Epithelial cell of prostate (primary cell): ENCODE data around the gene RWDD2A.
A peak's percentile ranks its signal among the peaks of the same experiment; 100 is the strongest.

ENCODE experiments used
- DNase-seq: peaks from one replicate; pipeline ENCODE4 v3.0.0-alpha.2; 2011; ENCODE audit warnings: low read depth, low spot score
- H3K27ac ChIP-seq: fragments of 450-650 bp; 2 replicates; pipeline ENCODE4 v1.5.1; 2017; ENCODE audit warnings: mild to moderate bottlenecking

RWDD2A gene

DNA sequence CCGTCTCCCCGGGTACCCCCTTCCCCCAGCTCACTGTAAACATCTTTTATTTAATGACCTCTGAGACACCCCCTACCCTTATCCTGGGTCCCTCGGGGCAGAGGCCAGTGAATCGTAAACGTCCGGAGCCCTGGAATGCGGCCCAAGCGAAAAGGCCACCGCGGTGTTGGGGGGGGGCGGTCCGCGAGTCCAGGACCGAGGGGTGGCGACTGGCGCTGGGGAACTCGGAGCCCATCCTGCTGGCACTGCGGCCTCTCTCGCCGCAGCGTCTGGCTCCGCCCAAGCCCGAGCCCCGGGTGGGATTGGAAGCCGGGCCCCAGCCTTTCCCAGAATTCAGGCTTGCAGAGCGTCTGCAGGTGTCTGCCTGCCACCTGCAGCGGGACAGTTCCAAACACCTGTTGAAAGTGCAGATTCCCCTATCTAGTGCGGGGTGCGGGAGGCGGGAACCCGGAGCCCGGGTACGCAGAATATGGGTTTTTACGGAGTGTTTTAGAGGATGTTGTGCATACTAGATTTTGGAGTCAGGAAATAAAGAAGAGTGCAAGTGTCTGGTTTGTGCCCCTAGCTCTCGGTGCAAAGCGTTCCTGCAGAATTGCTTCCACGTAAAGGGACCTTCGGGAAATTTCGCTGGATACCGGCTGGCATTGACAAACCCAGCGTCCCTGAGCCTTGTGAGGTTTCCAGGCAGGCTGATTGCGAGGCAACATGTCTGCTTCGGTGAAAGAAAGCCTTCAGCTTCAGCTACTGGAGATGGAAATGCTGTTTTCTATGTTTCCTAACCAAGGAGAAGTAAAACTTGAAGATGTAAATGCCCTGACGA lies 800 bp downstream of the RWDD2A start:
- no peak for DNase-seq
- no peak overlapping the region for H3K27ac ChIP-seq

DNA sequence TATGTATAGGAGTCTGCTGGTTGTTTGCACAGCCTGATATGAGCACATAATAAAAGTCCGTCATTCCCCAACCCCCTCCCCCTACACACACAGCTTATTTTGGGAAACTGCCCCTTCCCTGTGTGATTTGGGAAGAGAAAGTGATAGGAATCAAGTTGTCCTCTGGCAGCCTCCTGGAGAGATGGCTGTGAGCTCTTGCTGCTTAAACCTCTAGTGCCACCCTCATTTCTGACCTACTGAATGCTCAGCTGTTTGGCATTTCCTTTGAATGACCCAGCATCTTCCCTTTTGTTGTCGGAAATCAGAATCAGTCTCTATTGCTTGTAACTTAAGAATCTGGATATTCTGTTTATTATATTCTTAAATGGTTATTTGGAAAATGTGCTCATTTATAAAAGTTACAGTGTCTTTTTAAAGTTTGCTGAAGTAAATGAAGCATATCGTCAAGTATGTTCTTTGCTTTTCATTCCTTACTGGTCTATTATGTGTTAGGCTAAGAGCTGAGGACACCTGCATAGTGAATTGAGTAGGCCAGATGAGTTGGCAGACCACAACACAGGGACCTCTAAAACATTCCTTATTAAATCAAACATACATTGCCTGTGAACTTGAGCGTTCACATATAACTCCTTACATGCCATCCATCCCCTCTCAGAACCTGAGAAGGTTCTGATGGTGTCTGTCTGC lies 5.5 kb downstream of the RWDD2A start:
- H3K27ac ChIP-seq: peak overlapping the region; percentile 66
- no peak for DNase-seq

- peak overlapping the region; percentile 66 for H3K27ac ChIP-seq
Measured at GRCh38 chr6:83199173-83199862, 6.2 kb downstream of the RWDD2A start.

DNA sequence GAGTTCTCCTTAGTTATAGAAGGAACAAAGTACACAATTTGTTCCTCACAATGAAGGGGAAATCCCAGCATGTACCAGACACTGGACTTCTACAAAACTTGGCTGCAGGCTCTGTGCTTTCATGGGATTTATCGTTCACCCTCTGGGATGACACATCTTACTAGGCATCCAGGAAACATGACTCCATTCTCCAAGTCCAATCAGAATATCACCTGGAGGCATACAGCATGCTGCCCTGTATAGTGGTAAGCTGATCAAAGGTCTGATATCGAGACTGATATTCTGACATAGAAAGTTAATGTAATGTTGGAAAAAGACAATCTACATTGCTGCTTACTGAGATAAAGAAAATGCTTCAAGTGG lies 6.7 kb downstream of the RWDD2A start:
- peak; percentile 79 for DNase-seq
- H3K27ac ChIP-seq: peak overlapping the region; percentile 66

More at GRCh38 chr6:83199173-83199862, 6.2 kb downstream of the RWDD2A start:
- no peak for DNase-seq

GRCh38 chr6:83202031-83202430 lies 8.9 kb downstream of the RWDD2A start:
- H3K27ac ChIP-seq: no peak overlapping the region

DNA sequence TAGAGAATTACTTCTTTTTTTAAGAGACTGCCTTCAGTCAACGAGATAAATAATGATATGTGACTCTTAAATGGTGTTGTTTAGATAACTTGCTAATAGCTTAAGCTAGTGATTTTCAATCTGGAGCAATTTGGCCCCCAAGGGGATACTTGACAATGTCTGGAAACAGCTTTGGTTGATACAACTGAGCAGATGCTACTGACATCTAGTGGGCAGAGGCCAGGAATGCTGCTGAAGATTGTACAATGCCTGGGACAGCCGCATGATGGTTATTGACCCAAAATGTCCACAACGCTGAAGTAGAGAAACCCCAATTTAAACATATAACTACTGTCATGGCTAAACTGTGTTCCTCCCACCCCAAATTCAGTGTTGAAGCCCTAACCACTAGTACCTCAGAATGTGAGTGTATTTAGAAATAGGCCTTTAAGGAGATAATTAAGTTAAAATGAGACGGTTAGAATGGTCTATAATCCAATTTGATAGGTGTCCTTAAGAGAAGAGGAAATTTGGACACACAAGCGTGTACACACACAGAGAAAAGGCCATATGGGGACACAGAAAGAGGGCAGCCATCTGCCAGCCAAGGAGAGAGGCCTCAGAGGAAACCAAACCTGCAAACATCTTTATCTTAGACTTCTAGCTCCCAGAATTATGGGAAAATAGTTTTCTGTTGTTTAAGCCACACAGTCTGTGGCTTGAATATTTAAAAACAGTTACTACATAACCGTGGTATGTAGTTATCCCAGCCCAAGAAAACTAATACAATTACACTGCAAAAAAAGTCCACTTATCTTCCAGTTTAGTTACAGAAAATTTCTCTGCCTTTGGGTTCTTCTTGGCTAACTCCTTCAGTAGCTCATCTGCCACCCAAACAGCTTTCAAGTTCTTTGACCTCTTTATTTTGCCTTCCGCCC lies 22.2 kb downstream of the RWDD2A start:
- H3K27ac ChIP-seq: no peak overlapping the region
- no peak for DNase-seq

More at GRCh38 chr6:83202031-83202430, 8.9 kb downstream of the RWDD2A start:
- no peak for DNase-seq

DNA sequence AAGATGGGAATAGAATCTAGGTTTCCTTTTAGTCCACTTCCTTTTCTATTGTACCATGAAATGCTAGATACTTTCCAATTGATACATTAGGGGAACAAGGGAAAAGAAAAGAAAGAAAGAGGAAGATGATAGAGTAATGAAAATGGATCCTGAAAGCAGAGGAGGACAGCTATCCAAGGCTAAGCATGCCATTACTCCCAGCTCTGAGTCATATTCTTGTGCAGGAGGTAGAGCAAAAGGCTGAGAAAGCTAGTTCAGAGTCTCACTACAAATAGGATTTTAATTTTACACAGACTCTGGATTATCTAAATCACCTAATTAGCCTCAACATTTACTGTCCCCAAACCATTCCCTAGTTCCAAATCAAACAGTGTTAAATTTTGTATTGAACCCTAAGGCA lies 23.6 kb downstream of the RWDD2A start:
- no peak overlapping the region for H3K27ac ChIP-seq
- no peak for DNase-seq

- DNase-seq: no peak
- no peak overlapping the region for H3K27ac ChIP-seq
Measured at GRCh38 chr6:83218646-83219045, 25.5 kb downstream of the RWDD2A start.

DNA sequence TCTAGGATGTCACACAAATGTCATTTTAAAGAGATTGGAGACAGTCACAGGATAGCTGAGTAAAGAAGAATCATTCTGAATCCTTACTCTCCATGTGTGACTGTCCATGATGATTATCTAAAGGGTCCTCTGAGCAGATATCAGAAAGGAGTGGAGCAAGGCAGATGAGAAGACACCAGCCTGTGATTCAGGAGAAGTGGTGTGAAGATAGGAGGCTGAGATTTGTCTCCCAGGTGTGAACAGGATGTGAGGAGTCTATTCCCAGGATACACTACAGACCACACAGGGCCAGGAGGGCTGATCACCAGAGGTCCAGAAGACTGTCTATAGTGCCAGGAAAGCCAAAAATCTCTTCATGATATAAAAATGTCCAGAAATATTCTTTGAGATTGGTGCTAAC lies 27.0 kb downstream of the RWDD2A start:
- no peak for DNase-seq
- no peak overlapping the region for H3K27ac ChIP-seq

GRCh38 chr6:83221276-83221675 lies 28.1 kb downstream of the RWDD2A start:
- H3K27ac ChIP-seq: no peak overlapping the region
- DNase-seq: no peak

GRCh38 chr6:83221889-83222479 lies 28.8 kb downstream of the RWDD2A start:
- DNase-seq: no peak
- H3K27ac ChIP-seq: no peak overlapping the region

DNA sequence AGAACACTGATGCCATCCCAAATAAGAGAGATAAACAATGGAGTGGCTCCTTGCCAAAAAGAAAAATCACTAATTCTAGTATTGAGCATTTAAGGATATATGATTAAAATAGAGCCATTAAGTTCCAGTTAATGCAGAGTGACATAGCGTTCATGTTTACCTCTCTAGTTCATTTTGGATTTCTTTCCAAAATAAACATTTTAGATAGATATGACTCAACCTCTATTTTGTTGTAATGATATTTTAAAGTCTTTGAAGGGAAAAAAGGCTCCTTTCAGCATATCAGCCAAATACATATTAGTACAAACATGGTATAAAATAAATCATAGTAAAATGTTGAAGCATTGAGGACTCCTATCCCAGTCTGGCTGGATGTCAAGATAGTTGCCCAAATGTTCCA lies 33.4 kb downstream of the RWDD2A start:
- no peak overlapping the region for H3K27ac ChIP-seq
- no peak for DNase-seq

- no peak overlapping the region for H3K27ac ChIP-seq
- no peak for DNase-seq
Measured at GRCh38 chr6:83231146-83231545, 38.0 kb downstream of the RWDD2A start.

DNA sequence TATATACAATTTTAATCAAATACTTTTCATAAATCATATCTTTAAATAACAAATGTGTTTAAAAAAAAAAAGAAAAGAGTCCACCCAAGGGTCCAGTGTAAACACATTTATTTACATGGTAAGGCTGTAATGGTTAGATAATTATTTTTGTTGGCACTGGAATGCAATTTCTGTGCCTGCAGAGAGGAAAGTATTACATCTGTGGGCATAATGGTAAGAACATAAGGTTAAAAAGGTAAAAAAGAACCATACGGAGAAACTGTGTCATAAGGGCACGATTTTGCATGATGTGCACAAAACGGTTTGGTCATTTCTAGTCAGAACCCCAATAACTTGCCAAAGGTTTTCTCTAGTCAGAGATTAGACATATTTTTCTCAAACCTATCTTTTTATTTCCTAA lies 54.3 kb downstream of the RWDD2A start:
- no peak overlapping the region for H3K27ac ChIP-seq
- DNase-seq: no peak
